Thyroid gland (tissue), 4 donors: ENCODE data around the gene CCDC187.

Experiments
- POLR2A ChIP-seq, 2 donors: fragments of 450-650 bp; IDR thresholded peaks; one replicate each; pipeline ENCODE4 v1.6.1; 2017; ENCODE audit warnings: antibody characterized with exemption in 2 of 2, mild to moderate bottlenecking in 2 of 2, moderate library complexity in 1 of 2
- TF ChIP-seq, protein P1 (sequence below), 6 experiments: fragments of 200-600 bp in 3 of 6; fragments of 450-650 bp in 3 of 6; sonication (generic) in 3 of 6; IDR thresholded peaks; one replicate each; pipeline ENCODE4 v1.5.1; 2016 to 2019; ENCODE audit warnings: antibody characterized with exemption in 6 of 6, mild to moderate bottlenecking in 2 of 6, inconsistent platforms in 1 of 6, moderate library complexity in 1 of 6

DNA sequence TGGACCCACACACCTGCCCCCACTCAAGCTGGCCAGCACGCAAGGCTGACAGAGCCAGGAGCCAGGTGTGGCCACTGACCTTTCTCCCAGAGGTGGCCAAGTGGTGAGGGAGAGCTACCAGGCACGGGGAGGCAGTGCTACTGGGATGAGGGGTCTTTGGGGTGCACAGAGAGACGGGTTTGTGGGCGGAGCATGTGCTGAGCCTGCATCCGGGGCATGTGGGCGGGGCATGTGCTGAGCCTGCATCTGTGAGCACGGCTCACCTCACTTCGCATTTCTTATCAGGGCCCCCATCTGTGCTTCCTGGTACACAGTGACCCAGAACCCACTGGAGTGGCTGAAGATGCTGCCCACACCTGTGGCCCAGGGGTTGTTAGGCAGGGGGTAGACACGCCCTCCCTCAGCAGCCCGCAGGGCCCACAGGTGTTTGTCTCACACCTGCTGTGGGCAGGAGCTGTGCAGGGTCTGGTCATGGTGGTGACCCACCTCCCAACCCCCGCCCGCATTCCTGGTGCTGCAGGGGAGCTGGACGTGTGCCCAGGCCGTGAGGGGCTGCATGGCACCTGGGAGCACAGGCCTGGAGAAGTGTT, 21.5 kb downstream of the CCDC187 start:
- TF ChIP-seq, protein P1, sequence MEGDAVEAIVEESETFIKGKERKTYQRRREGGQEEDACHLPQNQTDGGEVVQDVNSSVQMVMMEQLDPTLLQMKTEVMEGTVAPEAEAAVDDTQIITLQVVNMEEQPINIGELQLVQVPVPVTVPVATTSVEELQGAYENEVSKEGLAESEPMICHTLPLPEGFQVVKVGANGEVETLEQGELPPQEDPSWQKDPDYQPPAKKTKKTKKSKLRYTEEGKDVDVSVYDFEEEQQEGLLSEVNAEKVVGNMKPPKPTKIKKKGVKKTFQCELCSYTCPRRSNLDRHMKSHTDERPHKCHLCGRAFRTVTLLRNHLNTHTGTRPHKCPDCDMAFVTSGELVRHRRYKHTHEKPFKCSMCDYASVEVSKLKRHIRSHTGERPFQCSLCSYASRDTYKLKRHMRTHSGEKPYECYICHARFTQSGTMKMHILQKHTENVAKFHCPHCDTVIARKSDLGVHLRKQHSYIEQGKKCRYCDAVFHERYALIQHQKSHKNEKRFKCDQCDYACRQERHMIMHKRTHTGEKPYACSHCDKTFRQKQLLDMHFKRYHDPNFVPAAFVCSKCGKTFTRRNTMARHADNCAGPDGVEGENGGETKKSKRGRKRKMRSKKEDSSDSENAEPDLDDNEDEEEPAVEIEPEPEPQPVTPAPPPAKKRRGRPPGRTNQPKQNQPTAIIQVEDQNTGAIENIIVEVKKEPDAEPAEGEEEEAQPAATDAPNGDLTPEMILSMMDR (IDR thresholded peaks at IDR 0.05), result no peak
- no peak for TF ChIP-seq POLR2A (IDR thresholded peaks at IDR 0.05)
